ENCODE data around the gene TIGIT.

DNA sequence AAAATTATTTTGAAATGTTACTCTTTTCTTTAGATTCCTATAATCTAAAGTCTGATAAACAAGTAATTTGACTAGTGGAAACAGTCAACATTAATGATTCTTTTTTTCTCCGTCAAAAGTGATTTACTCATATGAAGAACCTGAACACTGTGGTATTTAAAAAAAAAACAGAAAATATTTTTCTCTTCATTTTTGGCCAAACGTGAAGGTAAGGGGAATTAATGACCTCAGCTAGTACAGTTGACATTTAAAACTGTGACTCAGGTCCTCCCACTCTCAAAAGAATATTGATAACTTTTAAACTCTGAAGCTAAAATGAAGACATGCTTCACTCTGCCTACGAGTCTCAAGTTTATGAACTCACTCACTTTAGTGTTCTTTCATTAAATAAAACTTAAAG is 34.5 kb downstream of the TIGIT start:
- TF ChIP-seq EZH2phosphoT487 (IDR thresholded peaks at IDR 0.05; ENCODE audit: unreplicated experiment): no peak
- TF ChIP-seq, protein P1, sequence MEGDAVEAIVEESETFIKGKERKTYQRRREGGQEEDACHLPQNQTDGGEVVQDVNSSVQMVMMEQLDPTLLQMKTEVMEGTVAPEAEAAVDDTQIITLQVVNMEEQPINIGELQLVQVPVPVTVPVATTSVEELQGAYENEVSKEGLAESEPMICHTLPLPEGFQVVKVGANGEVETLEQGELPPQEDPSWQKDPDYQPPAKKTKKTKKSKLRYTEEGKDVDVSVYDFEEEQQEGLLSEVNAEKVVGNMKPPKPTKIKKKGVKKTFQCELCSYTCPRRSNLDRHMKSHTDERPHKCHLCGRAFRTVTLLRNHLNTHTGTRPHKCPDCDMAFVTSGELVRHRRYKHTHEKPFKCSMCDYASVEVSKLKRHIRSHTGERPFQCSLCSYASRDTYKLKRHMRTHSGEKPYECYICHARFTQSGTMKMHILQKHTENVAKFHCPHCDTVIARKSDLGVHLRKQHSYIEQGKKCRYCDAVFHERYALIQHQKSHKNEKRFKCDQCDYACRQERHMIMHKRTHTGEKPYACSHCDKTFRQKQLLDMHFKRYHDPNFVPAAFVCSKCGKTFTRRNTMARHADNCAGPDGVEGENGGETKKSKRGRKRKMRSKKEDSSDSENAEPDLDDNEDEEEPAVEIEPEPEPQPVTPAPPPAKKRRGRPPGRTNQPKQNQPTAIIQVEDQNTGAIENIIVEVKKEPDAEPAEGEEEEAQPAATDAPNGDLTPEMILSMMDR (conservative IDR thresholded peaks at IDR 0.05; ENCODE audit: low read depth in 2 of 2): no peak

Data from GM23338 (cell line).